Adrenal gland (tissue), 5 donors: ENCODE data around the gene SDR39U1.
"Not testable (repeated sequence)": the region's sequence is repeated elsewhere in the genome, so short reads cannot be mapped to it uniquely, and the experiment has no call there.

Experiments
- POLR2A ChIP-seq, 2 donors: fragments of 450-650 bp; IDR thresholded peaks; one replicate each; pipeline ENCODE4 v1.6.1; 2017; ENCODE audit warnings: antibody characterized with exemption in 2 of 2, mild to moderate bottlenecking in 2 of 2, moderate library complexity in 1 of 2
- TF ChIP-seq, protein P1 (sequence below), 6 experiments: fragments of 450-650 bp in 4 of 6; fragments of 200-600 bp in 2 of 6; sonication (generic) in 1 of 6; IDR thresholded peaks; 1 replicate in 5 of 6; 2 replicates in 1 of 6; pipeline versions ENCODE4 v1.5.1 to v1.8.0; 2016 to 2021; ENCODE audit warnings: antibody characterized with exemption in 6 of 6, mild to moderate bottlenecking in 2 of 6, moderate library complexity in 1 of 6
- donor health status: DM: no; HTN: no; CAD: no.

DNA sequence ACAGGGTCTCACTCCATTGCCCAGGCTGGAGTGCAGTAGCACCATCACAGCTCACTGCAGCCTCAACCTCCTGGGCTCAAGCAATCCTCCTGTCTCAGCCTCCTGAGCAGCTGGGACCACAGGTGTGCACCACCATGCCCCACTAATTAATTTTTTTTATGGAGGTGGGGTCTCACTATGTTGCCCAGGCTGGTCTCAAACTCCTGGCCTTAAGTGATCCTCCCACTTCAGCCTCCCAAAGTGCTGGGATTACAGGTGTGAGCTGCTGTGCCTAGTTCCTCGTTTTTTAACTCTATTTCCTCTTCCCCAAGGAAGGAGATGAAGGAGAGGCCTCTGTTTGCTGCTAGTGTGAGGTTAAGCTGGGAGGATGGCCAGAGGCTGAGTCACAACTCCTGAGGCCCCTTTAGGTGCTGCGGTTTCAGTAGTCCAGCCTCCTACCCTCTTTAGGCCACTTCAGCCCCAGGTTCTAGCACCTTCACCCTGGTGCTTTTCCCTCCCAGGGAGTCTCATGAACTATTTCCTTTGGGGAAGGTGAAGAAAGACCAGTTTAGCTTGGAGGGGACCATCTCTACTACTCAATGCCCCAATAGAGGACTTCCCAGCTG, 40.2 kb upstream of the SDR39U1 start:
- TF ChIP-seq, protein P1, sequence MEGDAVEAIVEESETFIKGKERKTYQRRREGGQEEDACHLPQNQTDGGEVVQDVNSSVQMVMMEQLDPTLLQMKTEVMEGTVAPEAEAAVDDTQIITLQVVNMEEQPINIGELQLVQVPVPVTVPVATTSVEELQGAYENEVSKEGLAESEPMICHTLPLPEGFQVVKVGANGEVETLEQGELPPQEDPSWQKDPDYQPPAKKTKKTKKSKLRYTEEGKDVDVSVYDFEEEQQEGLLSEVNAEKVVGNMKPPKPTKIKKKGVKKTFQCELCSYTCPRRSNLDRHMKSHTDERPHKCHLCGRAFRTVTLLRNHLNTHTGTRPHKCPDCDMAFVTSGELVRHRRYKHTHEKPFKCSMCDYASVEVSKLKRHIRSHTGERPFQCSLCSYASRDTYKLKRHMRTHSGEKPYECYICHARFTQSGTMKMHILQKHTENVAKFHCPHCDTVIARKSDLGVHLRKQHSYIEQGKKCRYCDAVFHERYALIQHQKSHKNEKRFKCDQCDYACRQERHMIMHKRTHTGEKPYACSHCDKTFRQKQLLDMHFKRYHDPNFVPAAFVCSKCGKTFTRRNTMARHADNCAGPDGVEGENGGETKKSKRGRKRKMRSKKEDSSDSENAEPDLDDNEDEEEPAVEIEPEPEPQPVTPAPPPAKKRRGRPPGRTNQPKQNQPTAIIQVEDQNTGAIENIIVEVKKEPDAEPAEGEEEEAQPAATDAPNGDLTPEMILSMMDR (IDR thresholded peaks at IDR 0.05): not testable (repeated sequence)
- not testable (repeated sequence) for TF ChIP-seq POLR2A (IDR thresholded peaks at IDR 0.05)
